IMR-90 (cell line): Measurements from ENCODE around the gene CEP128. TPM values are rescaled to one million over a fixed set of nuclear protein-coding genes. Genes with fewer than 3 reads are reported as not detected.

Experiments
- ATAC-seq: fragments of 200-7000 bp; cut with Tn5 transposase; 2 replicates; pipeline ENCODE4 v1.9.1; 2020; ENCODE audit warnings: low read depth, mild to moderate bottlenecking, moderate library complexity
- BruUV-seq: library from RNA; stranded (reverse); fragments of 400-500 nt; replicated peaks from 2 replicates; lab custom pipeline; 2021; lab: Mats Ljungman, UMichigan
- CTCF ChIA-PET: fragments of 300-600 bp; formaldehyde crosslinking; extraction: SDS; loops from one replicate; lab custom pipeline; 2021; ENCODE audit warnings: antibody characterized with exemption; lab: Yijun Ruan, JAX
- POLR2A ChIA-PET: fragments of 300-600 bp; sonication (Branson Sonifier 250); formaldehyde crosslinking; loops from one replicate; lab custom pipeline; 2022; ENCODE audit warnings: antibody characterized with exemption; ENCODE audit not compliant: unreplicated experiment; lab: Charles Lee
- DNase-seq: peaks from one replicate; pipeline ENCODE4 v3.0.0; 2013
- H2AFZ ChIP-seq: replicated peaks from 2 replicates; pipeline ENCODE3; 2013; ENCODE audit warnings: low read length, mild to moderate bottlenecking; ENCODE audit not compliant: poor library complexity
- H2AK5ac ChIP-seq: 2 replicates; pipeline ENCODE4 v1.6.1; 2013; ENCODE audit warnings: low read depth, low read length, inconsistent platforms
- H2AK9ac ChIP-seq: replicated peaks from 2 replicates; pipeline ENCODE3; 2013; ENCODE audit warnings: mild to moderate bottlenecking, low read depth, low read length, moderate library complexity; ENCODE audit not compliant: poor library complexity
- H2BK120ac ChIP-seq: 2 replicates; pipeline ENCODE4 v1.6.1; 2013; ENCODE audit warnings: low read depth, low read length, inconsistent platforms
- H2BK15ac ChIP-seq: 3 replicates; pipeline ENCODE4 v1.6.1; 2013; ENCODE audit warnings: low read depth, low read length, inconsistent platforms
- H2BK20ac ChIP-seq: 2 replicates; pipeline ENCODE4 v1.6.1; 2013; ENCODE audit warnings: low read depth, mild to moderate bottlenecking, inconsistent platforms, low read length, moderate library complexity
- H2BK5ac ChIP-seq: 2 replicates; pipeline ENCODE4 v1.6.1; 2013; ENCODE audit warnings: mild to moderate bottlenecking, low read depth, low read length, inconsistent platforms; ENCODE audit not compliant: poor library complexity, severe bottlenecking
- H3K14ac ChIP-seq: replicated peaks from 2 replicates; pipeline ENCODE4 v1.6.1; 2013; ENCODE audit warnings: low read depth, low read length, inconsistent platforms
- H3K18ac ChIP-seq: 2 replicates; pipeline ENCODE4 v1.6.1; 2013; ENCODE audit warnings: low read depth, low read length, control low read depth
- H3K23ac ChIP-seq: 2 replicates; pipeline ENCODE4 v1.6.1; 2013; ENCODE audit warnings: low read depth, low read length, inconsistent platforms
- H3K27ac ChIP-seq: 2 replicates; pipeline ENCODE4 v1.5.1; 2013; ENCODE audit warnings: mild to moderate bottlenecking, control low read depth, low read length; ENCODE audit not compliant: insufficient read depth
- H3K27me3 ChIP-seq: 2 replicates; pipeline ENCODE4 v1.6.1; 2013; ENCODE audit warnings: low read length; ENCODE audit not compliant: control insufficient read depth, insufficient read depth
- H3K36me3 ChIP-seq: 2 replicates; pipeline ENCODE4 v1.6.1; 2013; ENCODE audit warnings: low read length, mixed read lengths; ENCODE audit not compliant: control insufficient read depth, insufficient read depth
- H3K4ac ChIP-seq: 2 replicates; pipeline ENCODE4 v1.6.1; 2013; ENCODE audit warnings: low read depth, low read length, inconsistent platforms
- H3K4me1 ChIP-seq: 2 replicates; pipeline ENCODE4 v1.6.1; 2013; ENCODE audit warnings: low read length, mixed read lengths; ENCODE audit not compliant: control insufficient read depth, insufficient read depth
- H3K4me2 ChIP-seq: 2 replicates; pipeline ENCODE4 v1.6.1; 2013; ENCODE audit warnings: low read depth, mild to moderate bottlenecking, control low read depth, low read length, moderate library complexity
- H3K4me3 ChIP-seq: 2 replicates; pipeline ENCODE4 v1.5.1; 2013; ENCODE audit warnings: low read depth, mild to moderate bottlenecking, control low read depth, low read length, moderate library complexity; ENCODE audit not compliant: insufficient read depth
- H3K56ac ChIP-seq: 2 replicates; pipeline ENCODE4 v1.6.1; 2013; ENCODE audit warnings: low read length, inconsistent platforms; ENCODE audit not compliant: insufficient read depth; ENCODE audit errors: extremely low read depth
- H3K79me1 ChIP-seq, 2 experiments: 2 replicates each; pipeline ENCODE4 v1.6.1; 2013; ENCODE audit warnings: low read length in 2 of 2, inconsistent platforms in 1 of 2, low read depth in 1 of 2
- H3K9ac ChIP-seq: 2 replicates; pipeline ENCODE4 v1.6.1; 2013; ENCODE audit warnings: low read depth, low read length, control low read depth
- H3K9me1 ChIP-seq: 2 replicates; pipeline ENCODE4 v1.6.1; 2013; ENCODE audit warnings: low read length, inconsistent platforms; ENCODE audit not compliant: insufficient read depth
- H3K9me3 ChIP-seq: 2 replicates; pipeline ENCODE4 v1.6.1; 2013; ENCODE audit warnings: low read length; ENCODE audit not compliant: control insufficient read depth, insufficient read depth
- H4K20me1 ChIP-seq: 2 replicates; pipeline ENCODE4 v1.6.1; 2013; ENCODE audit warnings: low read length, inconsistent platforms; ENCODE audit not compliant: insufficient read depth
- H4K5ac ChIP-seq: 2 replicates; pipeline ENCODE4 v1.6.1; 2013; ENCODE audit warnings: mild to moderate bottlenecking, low read depth, low read length, control low read depth
- H4K8ac ChIP-seq, 2 experiments: 2 replicates each; pipeline ENCODE4 v1.6.1; 2013; ENCODE audit warnings: low read depth in 2 of 2, low read length in 2 of 2, control low read depth in 1 of 2, inconsistent platforms in 1 of 2
- H4K91ac ChIP-seq: 2 replicates; pipeline ENCODE4 v1.6.1; 2013; ENCODE audit warnings: low read depth, low read length, inconsistent platforms; ENCODE audit not compliant: insufficient read depth
- BHLHE40 ChIP-seq: fragments of 150-350 bp; IDR thresholded peaks from 2 replicates; pipeline ENCODE4 v1.6.1; 2016; ENCODE audit warnings: mild to moderate bottlenecking, low read depth, low read length
- CEBPB ChIP-seq: IDR thresholded peaks from 2 replicates; pipeline ENCODE4 v1.6.1; 2012; ENCODE audit warnings: low read depth, low read length, improper control_type of control experiment
- CHD1 ChIP-seq: IDR thresholded peaks from 2 replicates; pipeline ENCODE4 v1.6.1; 2012; ENCODE audit warnings: low read depth, low read length, improper control_type of control experiment
- CTCF ChIP-seq: conservative IDR thresholded peaks from 2 replicates; pipeline ENCODE4 v1.5.1; 2012; ENCODE audit warnings: mild to moderate bottlenecking, low read depth, low read length, improper control_type of control experiment
- FOS ChIP-seq: fragments of 150-350 bp; IDR thresholded peaks from 2 replicates; pipeline ENCODE4 v1.6.1; 2016; ENCODE audit warnings: low read depth, low read length
- MAFK ChIP-seq: IDR thresholded peaks from 2 replicates; pipeline ENCODE4 v1.6.1; 2012; ENCODE audit warnings: low read depth, low read length, improper control_type of control experiment
- MAZ ChIP-seq: IDR thresholded peaks from 2 replicates; pipeline ENCODE4 v1.6.1; 2012; ENCODE audit warnings: low read depth, mild to moderate bottlenecking, low read length, improper control_type of control experiment, moderate library complexity, borderline replicate concordance
- MXI1 ChIP-seq: IDR thresholded peaks from 2 replicates; pipeline ENCODE4 v1.6.1; 2012; ENCODE audit warnings: low read depth, mild to moderate bottlenecking, low read length, moderate library complexity, borderline replicate concordance
- NFE2L2 ChIP-seq: fragments of 150-350 bp; IDR thresholded peaks from 2 replicates; pipeline ENCODE4 v1.6.1; 2016; ENCODE audit warnings: low read depth, mild to moderate bottlenecking, low read length
- POLR2A ChIP-seq: IDR thresholded peaks from 2 replicates; pipeline ENCODE4 v1.6.1; 2012; ENCODE audit warnings: mild to moderate bottlenecking, low read depth, low read length
- RAD21 ChIP-seq: IDR thresholded peaks from 2 replicates; pipeline ENCODE4 v1.6.1; 2012; ENCODE audit warnings: low read length, improper control_type of control experiment
- RCOR1 ChIP-seq: IDR thresholded peaks from 2 replicates; pipeline ENCODE4 v1.6.1; 2012; ENCODE audit warnings: mild to moderate bottlenecking, low read length, improper control_type of control experiment; ENCODE audit not compliant: insufficient replicate concordance
- RFX5 ChIP-seq: IDR thresholded peaks from 2 replicates; pipeline ENCODE4 v1.8.0; 2012; ENCODE audit warnings: low read depth, mild to moderate bottlenecking, low read length, moderate library complexity
- SMC3 ChIP-seq: fragments of 150-350 bp; IDR thresholded peaks from 2 replicates; pipeline ENCODE4 v1.6.1; 2016; ENCODE audit warnings: low read depth, mild to moderate bottlenecking, antibody characterized with exemption, low read length, moderate library complexity
- USF2 ChIP-seq: fragments of 150-350 bp; IDR thresholded peaks from 2 replicates; pipeline ENCODE4 v1.6.1; 2017; ENCODE audit warnings: mild to moderate bottlenecking, antibody characterized with exemption, low read length, low read depth
- WGBS, 2 experiments: methylation state at CpG; one replicate each; pipeline versions ENCODE4 v1.1.5 to v1.1.7; 2013; ENCODE audit warnings: missing lambda C conversion rate in 2 of 2; ENCODE audit not compliant: insufficient read length in 1 of 2; ENCODE audit errors: extremely low coverage in 2 of 2; 5-methylcytosine and 5-hydroxymethylcytosine counted together
- dilution Hi-C: fragments of 300-500 bp; cut with HindIII; formaldehyde crosslinking; loops from one replicate; pipeline ENCODE4 v1.14.3; 2018; ENCODE audit warnings: low sequenced_read_pairs; ENCODE audit not compliant: unreplicated experiment
- in situ Hi-C: fragments of 300-500 bp; cut with MboI; formaldehyde crosslinking; loops from 3 replicates; pipeline ENCODE4 v1.14.3; 2019; ENCODE audit warnings: low sequenced_read_pairs, inconsistent platforms, mixed read lengths
- intact Hi-C: fragments of 100-400 bp; cut with micrococcal nuclease; formaldehyde crosslinking; loops from 2 replicates; pipeline ENCODE4 v1.10.0; 2022
- polyA plus RNA-seq, 3 experiments: library from polyadenylated mRNA; depleted of rRNA; stranded (reverse); fragments of >200 nt; gene quantifications; 2 replicates each; pipeline ENCODE4 v1.2.3, GENCODE V29; 2012; ENCODE audit warnings: low replicate concordance in 1 of 3
- total RNA-seq: library from RNA; depleted of rRNA; stranded (reverse); fragments of >200 nt; gene quantifications from 2 replicates; pipeline ENCODE4 v1.2.3, GENCODE V29; 2012

CEP128 gene
- total and polyA plus RNA-seq, 2 of the 4 experiments (the other 2 are of a cell fraction) = 1.9 to 5.7 TPM

- dilution Hi-C loops = no loop called here
- Histone ChIP-seq H3K4me1 (no peaks in the 10 kb centered on the region), H3K79me1 (no peaks in the 10 kb centered on the region), H2BK15ac (no peak overlapping the region), H2AK9ac (no peak overlapping the region), H4K8ac (no peak overlapping the region), H2AFZ (no peak overlapping the region), H3K9me3 (no peaks in the 10 kb centered on the region), H4K5ac (no peak overlapping the region), H3K4ac (no peak overlapping the region), H3K27ac (no peak overlapping the region), H3K56ac (no peak overlapping the region), H3K9me1 (no peaks in the 10 kb centered on the region), H3K4me2 (no peak overlapping the region), H2BK20ac (no peak overlapping the region), H3K18ac (no peak overlapping the region), H3K23ac (no peak overlapping the region), H3K27me3 (no peaks in the 10 kb centered on the region), H4K91ac (no peak overlapping the region), H2AK5ac (no peak overlapping the region), H2BK120ac (no peak overlapping the region), H2BK5ac (no peak overlapping the region), H3K36me3 (no peaks in the 10 kb centered on the region), H4K20me1 (no peaks in the 10 kb centered on the region), H3K9ac (no peak overlapping the region), H3K4me3 (no peak overlapping the region), H3K14ac (no peak overlapping the region)
- no TSS peak for BruUV-seq
- ATAC-seq (no peak), DNase-seq (no peak)
- WGBS, 2 experiments = no CpG with 5 or more reads among the region's 5 CpGs
- in situ Hi-C loops = no loop called here
- CTCF ChIA-PET = no interaction called here
- intact Hi-C loops = no loop called here
- POLR2A ChIA-PET = no interaction called here
- no peak for TF ChIP-seq NFE2L2
- TF ChIP-seq FOS = no peak
- TF ChIP-seq MAFK = no peak
- no peak for TF ChIP-seq MAZ
- TF ChIP-seq CTCF = no peak
- TF ChIP-seq CEBPB = no peak
- TF ChIP-seq RCOR1 = no peak
- no peak for TF ChIP-seq MXI1
- no peak for TF ChIP-seq SMC3
- TF ChIP-seq BHLHE40 = no peak
- TF ChIP-seq RFX5 = no peak
- no peak for TF ChIP-seq CHD1
- TF ChIP-seq POLR2A = no peak
- TF ChIP-seq USF2 = no peak
- TF ChIP-seq RAD21 = no peak
These were observed 380.5 kb downstream of the CEP128 start for GRCh38 chr14:80560800-80561657.
